Panc1 (cell line): ENCODE measurements around the gene CNPY3. TPM values are rescaled to one million over a fixed set of nuclear protein-coding genes. Genes with fewer than 3 reads are reported as not detected.
A peak's percentile ranks its signal among the peaks of the same experiment; 100 is the strongest.

Experiments used
- ATAC-seq: fragments of 200-7000 bp; cut with Tn5 transposase; 2 replicates; pipeline ENCODE4 v1.9.1; 2020; ENCODE audit warnings: mild to moderate bottlenecking, moderate library complexity
- BruUV-seq: library from RNA; stranded (reverse); fragments of 400-500 nt; replicated peaks from 2 replicates; lab custom pipeline; 2021; lab: Mats Ljungman, UMichigan
- CTCF ChIA-PET: fragments of 300-600 bp; sonication (Branson Sonifier 250); formaldehyde crosslinking; loops from one replicate; lab custom pipeline; 2022; ENCODE audit warnings: antibody characterized with exemption; lab: Charles Lee
- POLR2A ChIA-PET: fragments of 300-600 bp; sonication (Branson Sonifier 250); formaldehyde crosslinking; loops from one replicate; lab custom pipeline; 2022; ENCODE audit warnings: antibody characterized with exemption; lab: Charles Lee
- DNase-seq: peaks from one replicate; pipeline ENCODE4 v3.0.0-alpha.2; 2010; ENCODE audit warnings: low read depth, low spot score
- H3K27ac ChIP-seq: 2 replicates; pipeline ENCODE4 v1.5.1; 2011; ENCODE audit warnings: mild to moderate bottlenecking, low read length, inconsistent platforms
- H3K27me3 ChIP-seq: fragments of 200-500 bp; sonication (Bioruptor generic); 2 replicates; pipeline ENCODE4 v1.6.0; 2014; ENCODE audit warnings: low read length, inconsistent platforms; ENCODE audit not compliant: control insufficient read depth, insufficient read depth
- H3K36me3 ChIP-seq: fragments of 200-500 bp; sonication (Bioruptor generic); 2 replicates; pipeline ENCODE4 v1.5.1; 2014; ENCODE audit warnings: inconsistent platforms, mild to moderate bottlenecking, low read length, moderate library complexity; ENCODE audit not compliant: control insufficient read depth, insufficient read depth
- H3K4me1 ChIP-seq: 2 replicates; pipeline ENCODE4 v1.5.1; 2011; ENCODE audit warnings: inconsistent platforms, mild to moderate bottlenecking, low read length, moderate library complexity; ENCODE audit not compliant: control insufficient read depth, insufficient read depth
- H3K4me3 ChIP-seq, 2 experiments: 2 replicates each; pipeline ENCODE4 v1.5.1; 2011 to 2012; ENCODE audit warnings: low read depth in 2 of 2, low read length in 2 of 2, mild to moderate bottlenecking in 2 of 2, inconsistent platforms in 1 of 2, moderate library complexity in 1 of 2
- H3K9me3 ChIP-seq: fragments of 200-500 bp; sonication (Bioruptor generic); 2 replicates; pipeline ENCODE4 v1.5.1; 2014; ENCODE audit warnings: low read depth, mild to moderate bottlenecking, inconsistent platforms, low read length, moderate library complexity; ENCODE audit not compliant: control insufficient read depth, insufficient read depth
- CTCF ChIP-seq: fragments of 450-650 bp; IDR thresholded peaks from 2 replicates; pipeline ENCODE4 v1.5.1; 2017; ENCODE audit warnings: mild to moderate bottlenecking
- POLR2AphosphoS5 ChIP-seq: IDR thresholded peaks from 2 replicates; pipeline ENCODE4 v1.6.1; 2012; ENCODE audit warnings: mild to moderate bottlenecking, low read depth, low read length, moderate library complexity
- SIN3A ChIP-seq: IDR thresholded peaks from 2 replicates; pipeline ENCODE4 v1.6.1; 2012; ENCODE audit warnings: low read depth, mild to moderate bottlenecking, low read length, moderate library complexity, borderline replicate concordance; ENCODE audit not compliant: insufficient read depth
- TCF7L2 ChIP-seq: IDR thresholded peaks from 2 replicates; pipeline ENCODE4 v1.6.1; 2011; ENCODE audit warnings: mild to moderate bottlenecking, low read depth, low read length, inconsistent platforms
- in situ Hi-C: cut with HindIII; loops from 2 replicates; pipeline ENCODE4 v1.10.0; 2016; ENCODE audit warnings: low sequenced_read_pairs, low pct_unique_long_range_greater_than_20kb
- intact Hi-C: fragments of 100-400 bp; cut with micrococcal nuclease; formaldehyde crosslinking; loops from one replicate; pipeline ENCODE4 v1.10.0; 2022; ENCODE audit not compliant: unreplicated experiment
- total RNA-seq: library from RNA; stranded (reverse); gene quantifications from one replicate; pipeline ENCODE4 v1.2.1, GENCODE V29; 2021; ENCODE audit not compliant: unreplicated experiment
- TF ChIP-seq, protein P1 (sequence below), 2 experiments: IDR thresholded peaks; 2 replicates each; pipeline ENCODE4 v1.6.1; 2011 to 2012; ENCODE audit warnings: low read depth in 2 of 2, control low read depth in 1 of 2, low read length in 1 of 2, mild to moderate bottlenecking in 1 of 2, moderate library complexity in 1 of 2; ENCODE audit not compliant: insufficient read depth in 1 of 2

Gene CNPY3
- total RNA-seq, 1 experiment from 2014 or later: 72.8 TPM

GRCh38 chr6:42915732-42916131 lies 13.5 kb upstream of the CNPY3 start, which contains the start of gene PTCRA:
TSS of gene PTCRA (plus strand) at chr6:42916053. CDS start at chr6:42916070, 17 bp downstream.
- no TSS peak for BruUV-seq
- no peak for TF ChIP-seq TCF7L2
- TF ChIP-seq, protein P1, sequence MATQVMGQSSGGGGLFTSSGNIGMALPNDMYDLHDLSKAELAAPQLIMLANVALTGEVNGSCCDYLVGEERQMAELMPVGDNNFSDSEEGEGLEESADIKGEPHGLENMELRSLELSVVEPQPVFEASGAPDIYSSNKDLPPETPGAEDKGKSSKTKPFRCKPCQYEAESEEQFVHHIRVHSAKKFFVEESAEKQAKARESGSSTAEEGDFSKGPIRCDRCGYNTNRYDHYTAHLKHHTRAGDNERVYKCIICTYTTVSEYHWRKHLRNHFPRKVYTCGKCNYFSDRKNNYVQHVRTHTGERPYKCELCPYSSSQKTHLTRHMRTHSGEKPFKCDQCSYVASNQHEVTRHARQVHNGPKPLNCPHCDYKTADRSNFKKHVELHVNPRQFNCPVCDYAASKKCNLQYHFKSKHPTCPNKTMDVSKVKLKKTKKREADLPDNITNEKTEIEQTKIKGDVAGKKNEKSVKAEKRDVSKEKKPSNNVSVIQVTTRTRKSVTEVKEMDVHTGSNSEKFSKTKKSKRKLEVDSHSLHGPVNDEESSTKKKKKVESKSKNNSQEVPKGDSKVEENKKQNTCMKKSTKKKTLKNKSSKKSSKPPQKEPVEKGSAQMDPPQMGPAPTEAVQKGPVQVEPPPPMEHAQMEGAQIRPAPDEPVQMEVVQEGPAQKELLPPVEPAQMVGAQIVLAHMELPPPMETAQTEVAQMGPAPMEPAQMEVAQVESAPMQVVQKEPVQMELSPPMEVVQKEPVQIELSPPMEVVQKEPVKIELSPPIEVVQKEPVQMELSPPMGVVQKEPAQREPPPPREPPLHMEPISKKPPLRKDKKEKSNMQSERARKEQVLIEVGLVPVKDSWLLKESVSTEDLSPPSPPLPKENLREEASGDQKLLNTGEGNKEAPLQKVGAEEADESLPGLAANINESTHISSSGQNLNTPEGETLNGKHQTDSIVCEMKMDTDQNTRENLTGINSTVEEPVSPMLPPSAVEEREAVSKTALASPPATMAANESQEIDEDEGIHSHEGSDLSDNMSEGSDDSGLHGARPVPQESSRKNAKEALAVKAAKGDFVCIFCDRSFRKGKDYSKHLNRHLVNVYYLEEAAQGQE (IDR thresholded peaks at IDR 0.05; ENCODE audit: insufficient read depth in 1 of 2, low read depth in 2 of 2, low read length in 1 of 2): no peak
- no peak for TF ChIP-seq CTCF
- no peak for TF ChIP-seq SIN3A
- TF ChIP-seq POLR2AphosphoS5: no peak
- Histone ChIP-seq H3K4me3 (no peak within 1 kb of the TSS), H3K36me3 (no peaks in the 10 kb centered on the region), H3K9me3 (no peaks in the 10 kb centered on the region), H3K27ac (no peak within 1 kb of the TSS), H3K4me1 (no peaks in the 10 kb centered on the region), H3K27me3 (no peaks in the 10 kb centered on the region)
- ATAC-seq (0 out of 2 replicates have a peak, but pooled peaks have one; percentile 32), DNase-seq (no peak)
- CTCF ChIA-PET: no interaction called here
- in situ Hi-C loops: no loop called here
- intact Hi-C loops: no loop called here
- POLR2A ChIA-PET: interaction anchor here (0.6 kb wide), 1 partner anchor 478 kb away, joined by 7 read pairs; no protein-coding TSS in a partner anchor

DNA sequence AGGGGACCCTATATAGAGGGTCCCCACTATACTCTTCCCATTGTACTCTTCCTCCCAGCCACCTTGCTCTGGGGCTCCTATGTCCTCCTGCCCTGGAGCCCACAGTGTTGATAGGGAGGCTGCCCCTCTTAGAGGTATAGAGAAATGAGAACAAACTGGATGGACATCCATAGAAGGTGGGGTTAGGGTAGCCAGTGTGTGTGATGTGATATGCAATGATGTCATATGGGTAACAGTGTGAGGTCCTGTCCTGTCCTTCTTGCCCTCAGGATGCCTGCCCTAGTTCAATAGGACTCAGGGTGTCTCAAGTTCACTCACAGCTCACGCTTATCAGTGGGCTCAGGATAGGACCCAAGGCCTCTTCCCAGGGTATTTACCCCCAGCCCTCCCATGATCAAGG lies 13.0 kb upstream of the CNPY3 start:
- TF ChIP-seq POLR2AphosphoS5: no peak
- TF ChIP-seq, protein P1 (IDR thresholded peaks at IDR 0.05; ENCODE audit: insufficient read depth in 1 of 2, low read depth in 2 of 2, low read length in 1 of 2): no peak
- no peak for TF ChIP-seq CTCF
- TF ChIP-seq SIN3A: no peak
- TF ChIP-seq TCF7L2: no peak
- Histone ChIP-seq H3K36me3 (no peaks in the 10 kb centered on the region), H3K27me3 (no peaks in the 10 kb centered on the region), H3K4me1 (no peaks in the 10 kb centered on the region), H3K9me3 (no peaks in the 10 kb centered on the region), H3K4me3 (no peak overlapping the region), H3K27ac (no peak overlapping the region)
- no TSS peak for BruUV-seq
- ChIA-PET POLR2A (no interaction called here), CTCF (interaction anchor here (0.6 to 0.7 kb wide), 2 partner anchors 48 to 121 kb away, joined by 3 read pairs; no protein-coding TSS in a partner anchor)
- in situ Hi-C loops (no loop called here), intact Hi-C loops (no loop called here)
- no peak for DNase-seq
- peak; percentile 49; the same call in 1 of the 2 replicates for ATAC-seq
